GM18868 (cell line): ENCODE results near the gene PCBD2.
A peak's percentile ranks its signal among the peaks of the same experiment; 100 is the strongest.
"Not testable (repeated sequence)": the region's sequence is repeated elsewhere in the genome, so short reads cannot be mapped to it uniquely, and the experiment has no call there.

Source experiments
- ATAC-seq: cut with Tn5 transposase; IDR thresholded peaks from one replicate; pipeline ENCODE4 v1.9.1; 2021; ENCODE audit warnings: mild to moderate bottlenecking, moderate library complexity; ENCODE audit not compliant: unreplicated experiment

PCBD2 gene

DNA sequence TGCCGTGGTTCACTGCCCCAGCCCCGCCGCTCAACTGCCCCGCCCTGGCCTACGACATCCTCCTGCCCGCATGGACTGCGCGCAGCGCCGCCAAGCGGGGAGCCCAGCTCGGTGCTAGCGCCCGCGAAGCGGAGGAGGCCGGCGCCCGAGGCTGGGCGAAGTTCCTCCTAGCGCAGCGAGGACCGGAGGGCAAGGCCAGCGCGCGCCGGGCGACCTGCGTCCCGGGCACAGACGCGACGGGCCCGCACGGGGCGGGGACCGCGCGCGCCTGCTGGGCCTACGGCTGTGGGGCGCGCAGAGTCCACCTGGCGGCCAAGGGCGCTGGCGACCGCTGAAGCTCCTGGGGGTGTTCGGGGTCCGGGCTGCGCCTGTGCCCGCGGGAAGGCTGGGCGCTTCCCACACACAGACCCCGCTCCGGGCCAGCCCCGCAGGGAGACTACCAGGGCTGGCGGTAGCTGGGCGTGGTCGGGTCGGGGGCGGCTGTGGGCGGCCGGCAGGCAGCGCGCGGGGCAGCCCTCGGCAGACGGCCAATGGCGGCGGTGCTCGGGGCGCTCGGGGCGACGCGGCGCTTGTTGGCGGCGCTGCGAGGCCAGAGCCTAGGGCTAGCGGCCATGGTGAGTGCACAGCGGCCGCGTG lies at the start of gene PCBD2:
PCBD2 (plus strand) TSS at position 522 of the 636 bp plus-strand sequence; CDS start at position 531, 9 bp downstream.
- peak; percentile 77 for ATAC-seq

DNA sequence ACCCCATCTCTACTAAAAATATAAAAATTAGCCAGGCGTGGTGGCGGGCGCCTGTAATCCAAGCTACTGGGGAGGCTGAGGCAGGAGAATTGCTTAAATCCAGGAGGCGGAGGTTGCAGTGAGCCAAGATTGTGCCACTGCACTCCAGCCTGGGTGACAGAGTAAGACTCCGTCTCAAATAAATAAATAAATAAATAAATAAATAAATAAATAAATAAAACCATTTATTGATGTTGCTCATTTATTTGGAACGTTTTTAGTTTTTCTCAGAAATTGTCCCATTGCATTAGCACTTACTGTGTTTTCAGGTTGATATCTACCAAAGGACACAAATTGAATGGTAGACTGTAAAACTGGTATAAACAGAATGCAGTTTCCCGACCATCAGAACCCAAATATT lies 48.5 kb upstream of the PCBD2 start:
- ATAC-seq, result not testable (repeated sequence)

DNA sequence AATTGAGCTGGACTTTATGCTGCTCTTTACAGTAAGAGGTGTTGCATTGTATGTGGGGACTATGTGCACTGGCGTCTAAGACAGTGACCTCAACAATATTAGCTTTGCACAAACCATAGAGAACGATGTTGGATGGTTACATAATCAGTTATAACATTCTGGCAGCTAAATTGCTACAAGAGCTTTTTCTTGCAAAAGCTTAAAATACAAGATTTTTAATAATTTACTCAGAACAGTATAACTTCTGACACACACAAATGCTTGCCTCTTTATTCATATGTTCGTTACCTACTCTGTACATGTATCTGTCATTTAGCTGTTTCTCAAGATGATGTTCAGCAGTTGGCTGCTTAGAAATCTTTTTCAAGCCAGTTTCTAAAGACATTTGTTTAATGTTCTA lies 47.5 kb upstream of the PCBD2 start:
- ATAC-seq, result no peak

DNA sequence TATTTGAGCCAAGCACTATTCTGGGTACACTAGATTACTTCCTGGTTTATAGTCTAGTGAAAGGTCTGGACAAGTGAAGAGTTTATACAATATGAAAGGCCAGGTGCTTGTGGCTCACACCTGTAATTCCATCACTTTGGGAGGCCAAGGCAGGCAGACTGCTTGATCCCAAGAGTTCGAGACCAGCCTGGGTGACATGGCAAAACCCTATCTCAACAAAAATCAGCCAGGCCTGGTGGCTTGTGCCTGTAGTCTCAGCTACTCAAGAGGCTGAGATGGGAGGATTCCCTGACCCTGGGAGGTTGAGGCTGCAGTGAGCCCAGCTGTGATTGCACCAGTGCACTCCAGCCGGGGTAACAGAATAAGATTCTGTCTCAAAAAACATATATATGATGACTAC lies 40.2 kb upstream of the PCBD2 start:
- no peak for ATAC-seq

DNA sequence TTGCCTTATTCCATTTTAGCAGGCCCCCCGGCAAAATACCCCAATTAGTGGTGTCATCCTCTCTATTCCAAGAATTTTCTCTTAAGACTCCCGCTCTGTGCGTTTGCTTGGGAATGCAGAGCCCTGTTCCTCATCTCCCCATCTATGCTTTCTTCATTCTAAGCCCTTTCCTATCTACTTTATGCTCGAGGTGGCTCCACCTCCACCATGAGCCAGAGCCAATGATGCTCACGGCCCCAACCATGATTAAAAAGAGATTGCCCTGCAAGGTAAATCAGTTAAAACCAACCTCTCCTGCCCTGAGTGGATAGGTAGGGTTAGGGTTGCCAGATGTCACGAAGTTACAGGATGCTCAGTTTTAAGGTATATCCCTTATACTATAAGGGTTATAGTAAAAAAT lies 31.4 kb upstream of the PCBD2 start:
- ATAC-seq, result no peak

DNA sequence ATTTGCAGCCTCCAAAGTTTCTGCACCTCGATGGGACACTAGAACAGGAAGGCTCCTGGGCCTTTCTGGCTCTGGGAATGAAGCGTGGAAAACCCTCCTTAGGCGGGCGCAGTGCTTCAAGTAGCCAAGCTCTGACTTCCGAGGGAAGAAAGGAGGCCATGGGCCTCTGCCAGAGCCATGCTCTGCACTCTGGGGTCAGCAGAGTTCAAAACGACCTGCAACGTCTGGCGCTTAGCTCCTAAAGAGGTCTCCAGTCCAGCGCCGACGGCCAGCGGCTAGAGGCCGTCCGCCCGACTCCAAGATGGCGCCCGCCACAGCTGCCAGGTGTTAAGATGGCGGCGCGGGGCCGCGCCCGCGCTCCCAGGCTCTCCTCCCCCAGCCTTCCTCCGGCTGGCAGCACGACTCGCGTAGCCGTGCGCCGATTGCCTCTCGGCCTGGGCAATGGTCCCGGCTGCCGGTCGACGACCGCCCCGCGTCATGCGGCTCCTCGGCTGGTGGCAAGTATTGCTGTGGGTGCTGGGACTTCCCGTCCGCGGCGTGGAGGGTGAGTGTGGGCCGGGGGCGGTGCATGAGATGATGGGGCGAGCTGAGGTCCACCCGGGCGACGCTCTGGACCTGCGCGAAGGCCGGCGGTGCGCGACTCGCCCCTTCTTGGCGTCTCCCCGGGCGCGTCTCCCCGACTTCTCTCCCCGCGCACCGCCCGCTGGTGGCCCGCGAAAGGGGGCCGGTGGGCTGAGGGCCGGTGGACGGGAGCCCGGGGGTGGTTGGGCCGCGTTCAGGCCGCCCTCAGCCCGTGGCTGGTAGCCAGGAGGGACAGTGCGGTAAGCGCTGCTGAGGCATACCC lies 30.7 kb upstream of the PCBD2 start, which contains the start of gene TXNDC15:
TXNDC15 (plus strand) TSS at position 385 of the 844 bp plus-strand sequence; CDS start at position 442, 57 bp downstream.
- peak; percentile 83 for ATAC-seq

DNA sequence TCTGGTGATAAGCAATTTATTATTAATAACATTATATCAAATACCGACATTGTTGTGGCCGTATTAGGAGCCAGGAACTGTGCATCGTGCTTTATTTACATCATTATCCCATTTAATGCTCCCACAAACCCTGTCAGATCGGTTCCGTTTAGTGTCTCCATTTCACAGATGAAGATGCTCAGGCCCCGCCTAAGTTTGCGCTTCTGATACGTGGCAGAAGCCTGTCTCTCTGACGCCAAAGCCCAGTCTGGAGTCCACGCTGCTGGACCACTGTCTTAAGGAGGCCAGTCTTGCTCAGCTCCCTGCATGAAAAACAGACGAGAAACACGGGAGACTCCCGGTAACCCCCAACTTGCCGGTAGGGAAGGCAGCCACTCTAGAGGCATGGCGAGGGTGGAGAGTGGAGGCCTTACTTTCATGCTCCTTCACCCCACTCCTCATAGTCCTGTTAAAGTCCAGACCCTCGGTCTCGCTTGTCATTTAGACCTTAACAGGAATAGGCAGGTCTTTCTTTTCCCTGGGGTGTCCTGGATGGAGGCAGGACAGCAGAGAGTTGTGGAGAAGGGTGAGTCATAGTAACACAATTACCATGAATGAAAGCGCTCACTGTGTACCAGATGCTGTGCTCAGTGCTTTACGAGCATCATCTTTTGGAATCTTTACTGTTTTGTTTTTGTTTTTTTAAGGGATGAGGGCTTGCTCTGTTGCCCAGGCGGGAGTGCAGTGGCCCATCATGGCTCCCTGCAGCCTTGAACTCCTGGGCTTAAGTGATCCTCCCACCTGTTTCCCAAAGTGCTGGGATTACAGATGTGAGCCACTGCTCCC lies 29.9 kb upstream of the PCBD2 start:
- ATAC-seq, result peak; percentile 36

DNA sequence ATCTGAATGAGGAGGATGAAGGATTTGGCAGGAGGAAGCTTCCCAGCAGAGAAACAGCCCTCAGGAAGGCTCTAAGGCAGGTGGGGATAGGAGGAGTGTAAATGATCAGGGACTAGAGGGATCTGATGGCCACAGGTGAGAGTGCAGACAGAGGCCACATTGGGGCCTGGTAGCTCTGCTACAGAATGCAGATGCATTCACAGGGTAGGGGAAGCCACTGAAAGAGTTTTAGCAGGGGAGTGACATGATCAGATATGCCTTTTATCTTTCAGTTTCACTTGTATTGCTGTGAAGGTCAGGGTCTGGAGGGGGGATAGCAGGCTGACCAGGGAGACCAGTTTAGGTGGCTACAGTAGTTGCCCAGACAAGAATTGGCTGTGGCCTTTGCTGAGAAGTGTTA lies 27.8 kb upstream of the PCBD2 start:
- peak; percentile 27 for ATAC-seq

DNA sequence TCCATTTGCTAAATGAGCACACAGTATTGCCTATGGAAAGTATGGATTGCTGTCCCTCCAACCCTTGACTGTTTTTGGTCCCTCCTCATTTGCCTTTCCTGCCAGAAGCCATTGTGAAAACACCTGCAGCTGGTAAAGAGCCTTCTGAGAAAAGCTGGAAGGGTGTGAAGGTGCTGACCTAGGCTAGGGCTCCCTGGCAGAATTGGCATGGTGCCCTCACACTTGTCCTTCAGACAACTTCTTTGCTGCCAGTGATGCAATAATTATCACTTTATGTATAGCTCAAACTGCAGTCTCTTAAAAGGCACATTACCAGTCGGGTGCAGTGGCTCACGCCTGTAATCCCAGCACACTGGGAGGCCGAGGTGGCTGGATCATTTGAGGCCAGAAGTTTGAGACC lies 26.5 kb upstream of the PCBD2 start:
- ATAC-seq, result no peak

DNA sequence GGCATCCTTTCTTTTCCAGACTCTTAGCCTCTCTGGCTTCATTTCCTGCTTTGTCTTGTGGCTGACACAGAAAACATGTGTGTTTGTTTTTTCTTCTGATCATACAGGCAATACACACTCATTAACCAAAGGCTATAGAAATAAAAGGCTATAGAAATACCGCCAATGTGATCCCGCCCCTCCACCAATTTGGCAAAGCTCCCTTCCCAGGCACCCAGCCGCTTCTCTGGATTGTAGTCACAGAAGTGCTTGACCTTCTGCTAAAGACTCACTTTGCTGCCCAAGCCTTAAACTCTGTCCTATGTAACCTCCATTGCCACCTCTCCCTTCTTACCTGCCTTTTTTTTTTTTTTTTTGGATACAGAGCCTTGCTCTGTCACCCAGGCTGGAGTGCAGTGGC lies 25.5 kb upstream of the PCBD2 start:
- ATAC-seq, result no peak

DNA sequence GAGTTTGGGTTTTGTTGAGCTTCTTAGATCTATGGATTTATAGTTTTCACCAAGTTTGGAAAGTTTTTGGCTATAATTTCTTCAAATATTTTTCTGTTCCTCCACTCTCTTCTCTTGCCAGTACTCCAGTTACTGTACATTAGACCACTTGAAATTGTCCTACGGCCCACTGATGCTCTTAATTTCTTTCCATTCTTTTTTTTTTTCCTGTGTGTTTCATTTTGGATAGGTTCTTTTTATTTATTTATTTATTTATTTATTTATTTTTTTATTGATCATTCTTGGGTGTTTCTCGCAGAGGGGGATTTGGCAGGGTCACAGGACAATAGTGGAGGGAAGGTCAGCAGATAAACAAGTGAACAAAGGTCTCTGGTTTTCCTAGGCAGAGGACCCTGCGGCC lies 24.0 kb upstream of the PCBD2 start:
- ATAC-seq, result not testable (repeated sequence)

DNA sequence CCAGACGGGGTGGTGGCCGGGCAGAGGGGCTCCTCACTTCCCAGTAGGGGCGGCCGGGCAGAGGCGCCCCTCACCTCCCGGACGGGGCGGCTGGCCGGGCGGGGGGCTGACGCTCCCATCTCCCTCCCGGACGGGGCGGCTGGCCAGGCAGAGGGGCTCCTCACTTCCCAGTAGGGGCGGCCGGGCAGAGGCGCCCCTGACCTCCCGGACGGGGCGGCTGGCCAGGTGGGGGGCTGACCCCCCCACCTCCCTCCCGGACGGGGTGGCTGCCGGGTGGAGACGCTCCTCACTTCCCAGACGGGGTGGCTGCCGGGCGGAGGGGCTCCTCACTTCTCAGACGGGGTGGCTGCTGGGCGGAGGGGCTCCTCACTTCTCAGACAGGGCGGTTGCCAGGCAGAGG lies 23.2 kb upstream of the PCBD2 start:
- not testable (repeated sequence) for ATAC-seq

DNA sequence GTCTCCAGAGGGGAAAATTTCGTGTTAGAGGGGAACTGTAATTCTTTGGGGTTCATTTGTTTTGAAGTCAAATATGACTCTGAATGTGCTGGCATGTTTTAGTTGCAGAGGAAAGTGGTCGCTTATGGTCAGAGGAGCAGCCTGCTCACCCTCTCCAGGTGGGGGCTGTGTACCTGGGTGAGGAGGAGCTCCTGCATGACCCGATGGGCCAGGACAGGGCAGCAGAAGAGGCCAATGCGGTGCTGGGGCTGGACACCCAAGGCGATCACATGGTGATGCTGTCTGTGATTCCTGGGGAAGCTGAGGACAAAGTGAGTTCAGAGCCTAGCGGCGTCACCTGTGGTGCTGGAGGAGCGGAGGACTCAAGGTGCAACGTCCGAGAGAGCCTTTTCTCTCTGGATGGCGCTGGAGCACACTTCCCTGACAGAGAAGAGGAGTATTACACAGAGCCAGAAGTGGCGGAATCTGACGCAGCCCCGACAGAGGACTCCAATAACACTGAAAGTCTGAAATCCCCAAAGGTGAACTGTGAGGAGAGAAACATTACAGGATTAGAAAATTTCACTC lies 17.3 kb upstream of the PCBD2 start:
- no peak for ATAC-seq

DNA sequence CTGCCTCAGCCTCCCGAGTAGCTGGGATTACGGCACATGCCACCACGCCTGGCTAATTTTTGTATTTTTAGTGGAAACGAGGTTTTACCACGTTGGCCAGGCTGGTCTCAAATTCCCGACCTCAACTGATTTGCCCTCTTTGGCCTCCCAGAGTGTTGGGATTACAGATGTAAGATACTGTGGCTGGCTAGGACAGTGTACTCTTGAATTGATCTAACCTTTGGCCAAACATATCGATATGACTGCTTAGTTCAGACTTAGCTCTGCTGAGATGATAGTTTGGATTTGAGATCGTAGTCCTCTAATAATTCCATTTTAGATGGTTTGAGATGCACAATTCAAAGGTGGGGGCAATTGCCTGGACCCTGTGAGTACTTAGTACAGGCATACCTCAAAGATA lies 15.6 kb upstream of the PCBD2 start:
- ATAC-seq, result no peak

DNA sequence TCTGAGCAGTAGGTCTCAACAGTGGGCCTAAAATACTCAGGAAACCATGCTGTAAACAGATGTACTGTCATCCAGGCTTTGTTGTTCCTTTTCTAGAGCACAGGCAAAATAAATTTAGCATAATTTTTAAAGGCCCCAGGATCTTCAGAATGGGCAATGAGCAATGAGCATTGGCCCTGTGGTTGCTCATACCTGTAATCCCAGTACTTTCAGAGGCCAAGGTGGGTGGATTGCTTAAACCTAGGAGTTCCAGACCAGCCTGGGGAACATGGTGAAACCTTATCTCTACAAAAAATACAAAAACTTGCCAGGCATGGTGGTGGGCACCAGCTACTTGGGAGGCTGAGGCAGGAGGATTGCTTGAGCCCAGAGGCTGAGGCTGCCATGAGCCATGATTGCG lies 13.5 kb upstream of the PCBD2 start:
- ATAC-seq, result no peak

DNA sequence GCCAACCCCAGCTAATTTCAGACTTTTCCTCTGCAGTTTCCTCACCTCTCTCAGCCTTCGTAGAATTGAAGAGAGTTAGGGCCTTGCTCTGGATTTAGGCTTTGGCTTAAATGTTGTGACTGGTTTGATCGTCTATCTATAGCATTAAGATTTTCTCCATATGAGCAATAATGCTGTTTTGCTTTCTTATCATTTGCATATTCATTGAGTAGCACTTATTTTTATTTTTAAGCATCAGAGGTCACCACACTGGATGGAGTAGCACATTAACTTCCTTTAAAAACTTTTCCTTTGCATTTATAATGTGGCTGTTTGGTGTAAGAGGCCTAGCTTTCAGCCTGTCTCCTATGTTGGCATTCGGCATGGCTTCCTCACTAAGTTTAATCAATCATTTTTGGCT lies 12.6 kb upstream of the PCBD2 start:
- no peak for ATAC-seq

DNA sequence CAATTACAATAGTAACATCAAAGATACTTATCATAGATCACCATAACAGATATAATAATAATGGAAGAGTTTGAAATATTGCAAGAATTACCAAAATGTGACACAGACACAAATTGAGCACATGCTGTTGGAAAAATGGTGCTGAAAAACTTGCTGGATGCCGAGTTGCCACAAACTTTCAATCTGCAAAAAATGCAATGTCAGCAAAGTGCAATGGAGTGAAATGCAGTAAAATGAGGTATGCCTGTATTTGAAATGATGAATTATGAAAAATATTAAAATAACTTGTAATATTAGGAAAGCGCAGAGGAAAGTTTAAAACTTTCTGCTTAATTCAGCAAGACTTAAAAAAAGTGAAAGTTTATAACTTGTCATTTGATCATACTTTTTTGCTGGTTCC lies 12.0 kb upstream of the PCBD2 start:
- ATAC-seq, result no peak

DNA sequence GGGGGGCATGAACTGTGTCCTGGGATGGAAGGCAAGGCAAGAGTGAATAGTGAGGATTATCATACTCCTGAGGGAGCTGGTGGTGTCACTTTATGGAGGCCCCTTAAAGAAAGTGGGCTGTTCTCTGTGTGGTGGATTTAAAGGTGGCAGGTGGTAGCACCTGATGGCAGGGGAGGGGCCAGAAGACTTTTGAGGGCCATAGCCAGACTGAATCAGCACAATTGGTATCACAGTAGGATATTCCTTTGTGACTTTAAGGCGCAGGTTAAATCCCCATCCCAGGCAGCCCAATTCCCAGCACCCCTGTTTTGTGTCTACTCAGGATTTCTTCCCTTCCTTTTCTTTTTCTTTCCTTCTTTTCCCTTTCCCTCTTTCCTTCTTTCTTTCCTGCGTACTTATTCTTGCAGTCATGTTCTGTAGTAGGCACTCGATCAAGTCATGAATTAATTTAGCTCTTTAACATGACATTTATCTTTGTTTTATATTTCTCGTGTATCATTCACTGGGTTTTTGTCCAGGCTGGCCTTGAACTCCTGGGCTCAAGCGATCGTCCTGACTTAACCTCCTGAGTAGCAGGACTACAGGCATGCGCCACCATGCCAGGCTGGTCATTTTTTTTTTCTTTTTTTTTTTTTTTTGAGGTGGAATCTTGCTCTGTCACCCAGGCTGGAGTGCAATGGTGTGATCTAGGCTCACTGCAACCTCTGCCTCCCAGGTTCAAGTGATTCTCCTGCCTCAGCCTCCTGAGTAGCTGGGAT lies 11.0 kb upstream of the PCBD2 start:
- ATAC-seq, result no peak

DNA sequence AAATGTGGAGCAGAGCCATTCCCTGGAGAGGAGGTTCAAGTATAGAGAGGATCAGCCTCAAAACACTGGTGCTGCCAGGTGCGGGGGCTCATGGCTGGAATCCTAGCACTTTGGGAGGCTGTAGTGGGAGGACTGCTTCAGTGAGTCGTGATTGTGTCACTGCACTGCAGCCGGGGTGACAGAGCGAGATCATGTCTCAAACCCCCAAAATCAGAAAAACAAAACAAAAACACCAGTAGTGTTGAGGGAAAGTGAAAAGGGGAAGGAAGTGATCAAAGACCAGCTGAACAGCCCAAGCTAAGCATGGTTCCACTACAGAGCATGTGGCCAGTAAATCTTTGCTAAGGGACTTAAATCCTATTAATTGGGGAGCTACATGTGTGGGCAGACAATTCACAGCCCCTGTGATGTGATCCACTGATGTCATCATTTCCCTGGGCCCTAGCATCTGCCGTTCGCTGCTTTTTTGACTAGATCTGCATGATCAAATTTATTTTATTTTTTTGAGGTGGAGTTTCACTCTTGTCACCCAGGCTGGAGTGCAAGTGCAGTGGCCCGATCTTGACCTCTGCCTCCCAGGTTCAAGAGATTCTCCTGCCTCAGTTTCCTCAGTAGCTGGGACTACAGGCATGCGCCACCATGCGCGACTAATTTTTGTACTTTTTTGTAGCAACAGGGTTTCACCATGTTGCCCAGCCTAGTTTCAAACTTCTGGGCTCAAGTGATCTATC lies 2.7 kb upstream of the PCBD2 start:
- ATAC-seq, result peak; percentile 39
